Astrocyte (in vitro differentiated cells and primary cell): ENCODE data around the gene ZNF668. TPM values are rescaled to one million over a fixed set of nuclear protein-coding genes. Genes with fewer than 3 reads are reported as not detected.

Source experiments
- DNase-seq: peaks from one replicate; pipeline ENCODE4 v3.0.0-alpha.2; 2010; ENCODE audit warnings: low read depth
- FAIRE-seq: peaks from 2 replicates; lab custom pipeline; 2011; peaks lifted over from hg19 to GRCh38; lab: Jason Lieb, UNC
- H2AFZ ChIP-seq: 2 replicates; pipeline ENCODE4 v1.6.0; 2012; ENCODE audit warnings: low read depth, low read length, inconsistent platforms
- H3K27ac ChIP-seq: 2 replicates; pipeline ENCODE4 v1.5.1; 2011; ENCODE audit warnings: low read depth, low read length, inconsistent platforms
- H3K27me3 ChIP-seq: 2 replicates; pipeline ENCODE4 v1.6.0; 2011; ENCODE audit warnings: low read length, inconsistent platforms; ENCODE audit not compliant: insufficient read depth
- H3K36me3 ChIP-seq: 2 replicates; pipeline ENCODE4 v1.5.1; 2011; ENCODE audit warnings: low read length, inconsistent platforms; ENCODE audit not compliant: insufficient read depth
- H3K4me1 ChIP-seq: 2 replicates; pipeline ENCODE4 v1.5.1; 2011; ENCODE audit warnings: low read length, inconsistent platforms; ENCODE audit not compliant: insufficient read depth
- H3K4me2 ChIP-seq: 2 replicates; pipeline ENCODE4 v1.6.0; 2012; ENCODE audit warnings: low read length, inconsistent platforms
- H3K4me3 ChIP-seq: 2 replicates; pipeline ENCODE4 v1.5.1; 2011; ENCODE audit warnings: low read depth, mild to moderate bottlenecking, low read length, inconsistent platforms; ENCODE audit not compliant: insufficient read depth
- H3K79me2 ChIP-seq: 2 replicates; pipeline ENCODE4 v1.6.0; 2012; ENCODE audit warnings: mild to moderate bottlenecking, low read length, inconsistent platforms; ENCODE audit not compliant: insufficient read depth
- H3K9ac ChIP-seq: 2 replicates; pipeline ENCODE4 v1.6.0; 2012; ENCODE audit warnings: mild to moderate bottlenecking, low read length, inconsistent platforms
- H3K9me3 ChIP-seq: 2 replicates; pipeline ENCODE4 v1.5.1; 2012; ENCODE audit warnings: low read depth, mild to moderate bottlenecking, low read length, inconsistent platforms; ENCODE audit not compliant: insufficient read depth
- H4K20me1 ChIP-seq: 2 replicates; pipeline ENCODE4 v1.6.0; 2012; ENCODE audit warnings: low read length, inconsistent platforms; ENCODE audit not compliant: insufficient read depth
- H3K27ac Mint-ChIP-seq: one replicate; pipeline ENCODE4 v1.8.0; 2021; ENCODE audit warnings: mild to moderate bottlenecking, mixed read lengths; ENCODE audit not compliant: unreplicated experiment
- H3K27me3 Mint-ChIP-seq: one replicate; pipeline ENCODE4 v1.8.0; 2021; ENCODE audit warnings: low read depth, mixed read lengths; ENCODE audit not compliant: unreplicated experiment
- H3K36me3 Mint-ChIP-seq: one replicate; pipeline ENCODE4 v1.8.0; 2021; ENCODE audit warnings: low read depth, mixed read lengths; ENCODE audit not compliant: unreplicated experiment
- H3K4me1 Mint-ChIP-seq: one replicate; pipeline ENCODE4 v1.8.0; 2021; ENCODE audit warnings: low read depth, mixed read lengths; ENCODE audit not compliant: unreplicated experiment
- H3K4me3 Mint-ChIP-seq: one replicate; pipeline ENCODE4 v1.8.0; 2021; ENCODE audit warnings: mild to moderate bottlenecking, moderate library complexity, mixed read lengths; ENCODE audit not compliant: unreplicated experiment
- H3K9me3 Mint-ChIP-seq: one replicate; pipeline ENCODE4 v1.8.0; 2021; ENCODE audit warnings: mild to moderate bottlenecking, mixed read lengths; ENCODE audit not compliant: unreplicated experiment
- EZH2 ChIP-seq: IDR thresholded peaks from 2 replicates; pipeline ENCODE4 v1.6.1; 2012; ENCODE audit warnings: mild to moderate bottlenecking, low read length, inconsistent platforms; ENCODE audit not compliant: insufficient read depth
- total RNA-seq: library from RNA; stranded (reverse); gene quantifications from 2 replicates; pipeline ENCODE4 v1.2.1, GENCODE V29; 2021
- TF ChIP-seq, protein P1 (sequence below): IDR thresholded peaks from 2 replicates; pipeline ENCODE4 v1.5.1; 2011; ENCODE audit warnings: low read depth, mild to moderate bottlenecking, inconsistent platforms, low read length, moderate library complexity; ENCODE audit not compliant: insufficient read depth

The ZNF668 gene
- total RNA-seq, 1 donor from 2014 or later = 21.6 TPM

DNA sequence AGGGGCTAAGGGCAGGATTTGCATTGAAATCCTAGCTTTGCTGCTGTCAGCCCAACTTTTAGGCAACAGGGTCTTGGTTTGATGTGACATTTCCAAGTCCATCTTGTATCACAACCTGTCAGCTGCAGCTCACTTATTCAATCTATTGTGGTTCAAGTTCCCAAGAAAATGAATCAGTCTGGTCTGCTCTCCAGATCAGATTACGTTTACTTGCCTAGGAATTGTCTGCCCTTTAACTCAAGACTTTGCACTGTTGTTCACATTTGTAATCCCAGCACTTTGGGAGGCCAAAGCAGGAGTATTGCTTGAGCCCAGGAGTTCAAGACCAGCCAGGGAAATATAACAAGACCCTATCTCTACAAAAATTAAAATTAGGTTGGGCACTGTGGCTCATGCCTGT lies 30.7 kb downstream of the ZNF668 start:
- no peak overlapping the region for H3K27ac Mint-ChIP-seq
- FAIRE-seq (no peak), DNase-seq (no peak)
- H4K20me1 ChIP-seq = peaks cover 8% of the 10 kb centered on the region
- H3K36me3 ChIP-seq = peaks cover 11% of the 10 kb centered on the region
- TF ChIP-seq, protein P1, sequence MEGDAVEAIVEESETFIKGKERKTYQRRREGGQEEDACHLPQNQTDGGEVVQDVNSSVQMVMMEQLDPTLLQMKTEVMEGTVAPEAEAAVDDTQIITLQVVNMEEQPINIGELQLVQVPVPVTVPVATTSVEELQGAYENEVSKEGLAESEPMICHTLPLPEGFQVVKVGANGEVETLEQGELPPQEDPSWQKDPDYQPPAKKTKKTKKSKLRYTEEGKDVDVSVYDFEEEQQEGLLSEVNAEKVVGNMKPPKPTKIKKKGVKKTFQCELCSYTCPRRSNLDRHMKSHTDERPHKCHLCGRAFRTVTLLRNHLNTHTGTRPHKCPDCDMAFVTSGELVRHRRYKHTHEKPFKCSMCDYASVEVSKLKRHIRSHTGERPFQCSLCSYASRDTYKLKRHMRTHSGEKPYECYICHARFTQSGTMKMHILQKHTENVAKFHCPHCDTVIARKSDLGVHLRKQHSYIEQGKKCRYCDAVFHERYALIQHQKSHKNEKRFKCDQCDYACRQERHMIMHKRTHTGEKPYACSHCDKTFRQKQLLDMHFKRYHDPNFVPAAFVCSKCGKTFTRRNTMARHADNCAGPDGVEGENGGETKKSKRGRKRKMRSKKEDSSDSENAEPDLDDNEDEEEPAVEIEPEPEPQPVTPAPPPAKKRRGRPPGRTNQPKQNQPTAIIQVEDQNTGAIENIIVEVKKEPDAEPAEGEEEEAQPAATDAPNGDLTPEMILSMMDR = no peak
- TF ChIP-seq EZH2 = no peak
- no peaks in the 10 kb centered on the region for H3K4me1 Mint-ChIP-seq
- no peaks in the 10 kb centered on the region for H3K9me3 ChIP-seq
- no peak overlapping the region for H3K4me3 Mint-ChIP-seq
- no peaks in the 10 kb centered on the region for H3K4me1 ChIP-seq
- H3K4me3 ChIP-seq = no peak overlapping the region
- no peak overlapping the region for H3K27ac ChIP-seq
- H3K9ac ChIP-seq = no peak overlapping the region
- H2AFZ ChIP-seq = no peak overlapping the region
- no peaks in the 10 kb centered on the region for H3K27me3 Mint-ChIP-seq
- no peaks in the 10 kb centered on the region for H3K27me3 ChIP-seq
- no peaks in the 10 kb centered on the region for H3K79me2 ChIP-seq
- no peak overlapping the region for H3K4me2 ChIP-seq
- H3K9me3 Mint-ChIP-seq = no peaks in the 10 kb centered on the region
- H3K36me3 Mint-ChIP-seq = peaks cover 20% of the 10 kb centered on the region

DNA sequence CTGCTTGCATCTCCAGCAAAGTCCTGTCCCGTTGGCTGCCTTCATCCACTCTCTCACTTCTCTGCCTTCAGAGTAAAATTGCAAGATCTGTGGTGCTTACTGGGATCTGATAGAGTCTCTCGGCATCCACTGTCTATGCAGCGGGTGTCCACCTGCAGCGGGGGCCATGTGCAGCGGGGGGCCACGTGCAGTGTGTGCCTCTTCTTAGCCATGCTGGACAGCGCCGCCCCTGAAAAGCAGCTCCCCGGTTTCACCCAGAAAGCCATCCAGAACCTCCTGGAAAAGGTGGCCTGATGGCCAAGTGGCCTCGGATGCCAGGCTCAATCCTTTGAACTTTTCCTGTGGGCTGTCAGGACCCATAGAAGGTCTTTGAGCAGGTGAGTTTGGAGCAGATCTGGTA lies 31.2 kb downstream of the ZNF668 start:
- H3K36me3 Mint-ChIP-seq = peaks cover 21% of the 10 kb centered on the region
- H3K27me3 Mint-ChIP-seq = no peaks in the 10 kb centered on the region
- Histone ChIP-seq H3K4me1 (no peaks in the 10 kb centered on the region), H4K20me1 (peaks cover 8% of the 10 kb centered on the region), H3K9me3 (no peaks in the 10 kb centered on the region), H3K27me3 (no peaks in the 10 kb centered on the region), H3K27ac (no peak overlapping the region), H3K4me2 (no peak overlapping the region), H3K36me3 (peaks cover 11% of the 10 kb centered on the region), H3K9ac (no peak overlapping the region), H3K4me3 (no peak overlapping the region), H3K79me2 (no peaks in the 10 kb centered on the region), H2AFZ (no peak overlapping the region)
- H3K27ac Mint-ChIP-seq = no peak overlapping the region
- no peak overlapping the region for H3K4me3 Mint-ChIP-seq
- H3K9me3 Mint-ChIP-seq = no peaks in the 10 kb centered on the region
- DNase-seq (no peak), FAIRE-seq (no peak)
- no peak for TF ChIP-seq EZH2
- TF ChIP-seq, protein P1 = no peak
- H3K4me1 Mint-ChIP-seq = no peaks in the 10 kb centered on the region

DNA sequence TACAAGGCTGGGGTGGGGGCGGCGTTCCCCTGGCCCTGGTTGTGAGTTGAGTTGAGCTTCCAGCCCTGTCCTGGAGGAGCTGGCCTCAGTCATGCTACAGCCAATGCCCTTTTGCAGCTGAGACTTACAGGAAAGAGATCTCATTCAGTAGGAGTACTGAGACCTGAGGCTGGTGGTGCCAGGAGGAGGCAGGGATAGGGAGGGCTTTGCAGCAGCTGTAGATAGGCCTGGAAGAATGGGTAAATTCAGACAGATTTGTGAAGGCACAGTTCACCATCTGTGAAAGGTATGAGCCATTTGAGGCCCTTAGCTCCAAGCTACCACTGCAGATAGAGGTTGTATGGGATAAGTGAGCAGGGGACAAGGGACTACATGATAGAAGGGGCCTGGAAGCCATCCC lies 35.0 kb downstream of the ZNF668 start:
- Mint-ChIP-seq H3K36me3 (peaks cover 28% of the 10 kb centered on the region), H3K4me1 (peaks cover 5% of the 10 kb centered on the region), H3K27ac (no peak overlapping the region), H3K4me3 (no peak overlapping the region), H3K9me3 (no peaks in the 10 kb centered on the region), H3K27me3 (no peaks in the 10 kb centered on the region)
- H3K9me3 ChIP-seq = no peaks in the 10 kb centered on the region
- H3K36me3 ChIP-seq = peaks cover 14% of the 10 kb centered on the region
- H4K20me1 ChIP-seq = peaks cover 27% of the 10 kb centered on the region
- no peaks in the 10 kb centered on the region for H3K27me3 ChIP-seq
- no peak overlapping the region for H3K9ac ChIP-seq
- DNase-seq = no peak
- FAIRE-seq = no peak
- H3K4me1 ChIP-seq = peaks cover 6% of the 10 kb centered on the region
- no peak for TF ChIP-seq EZH2
- TF ChIP-seq, protein P1 = no peak
- no peak overlapping the region for H2AFZ ChIP-seq
- H3K79me2 ChIP-seq = peaks cover 19% of the 10 kb centered on the region
- no peak overlapping the region for H3K4me2 ChIP-seq
- no peak overlapping the region for H3K4me3 ChIP-seq
- H3K27ac ChIP-seq = no peak overlapping the region
